Erythroblast (primary cell): Measurements from ENCODE around the gene SLU7.

Experiments
- GATA1 ChIP-seq: IDR thresholded peaks from 2 replicates; pipeline ENCODE4 v1.6.1; 2011; ENCODE audit warnings: low read depth, mild to moderate bottlenecking, control low read depth, low read length, moderate library complexity
- POLR2A ChIP-seq: IDR thresholded peaks from 2 replicates; pipeline ENCODE4 v1.6.1; 2011; ENCODE audit warnings: mild to moderate bottlenecking, low read length

DNA sequence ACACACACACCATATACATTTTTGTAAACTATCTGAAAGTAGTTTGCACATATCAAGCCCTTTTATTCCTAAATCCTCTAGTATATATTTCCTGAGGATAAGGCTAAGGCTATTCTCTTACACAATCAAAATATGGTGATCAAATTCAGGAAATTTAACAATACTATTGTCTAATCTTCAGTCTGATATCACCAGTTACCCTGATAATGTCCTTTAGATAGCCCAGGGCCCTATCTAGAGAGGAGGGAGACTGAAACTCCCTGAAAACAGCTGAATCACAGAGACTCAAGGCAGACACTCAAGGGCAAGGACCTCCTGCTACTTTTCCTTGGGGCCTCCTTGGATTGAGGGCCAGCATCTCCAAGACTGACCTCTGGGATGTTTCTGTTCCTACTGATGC, 33.2 kb upstream of the SLU7 start:
- TF ChIP-seq POLR2A = no peak
- no peak for TF ChIP-seq GATA1
